ENCODE measurements around the gene MOK. TPM values are rescaled to one million over a fixed set of nuclear protein-coding genes. Genes with fewer than 3 reads are reported as not detected.
A peak's percentile ranks its signal among the peaks of the same experiment; 100 is the strongest.

The MOK gene
- total and polyA plus RNA-seq, 2 of the 4 experiments (the other 2 are of a cell fraction): 16.8 to 48.5 TPM

- Histone ChIP-seq H2BK5ac (ENCODE audit: low read depth, low read length, poor library complexity, severe bottlenecking) (peak overlapping the region; percentile 53), H2AFZ (replicated peaks; ENCODE audit: low read length, poor library complexity) (peak overlapping the region; percentile 18), H3K23ac (ENCODE audit: low read depth, low read length) (0 out of 2 replicates have a peak overlapping the region, but pooled peaks have one; percentile 17), H4K8ac (ENCODE audit: low read depth in 2 of 2, low read length in 2 of 2) (no peak overlapping the region; a peak in 1 of 4 replicates), H3K4me1 (ENCODE audit: control insufficient read depth, insufficient read depth, low read length) (peaks cover 4% of the 10 kb centered on the region; the same call in 1 of the 2 replicates), H3K56ac (ENCODE audit: extremely low read depth, insufficient read depth, low read length) (no peak overlapping the region), H2BK120ac (ENCODE audit: low read depth, low read length) (no peak overlapping the region), H3K27ac (ENCODE audit: insufficient read depth, low read length) (no peak overlapping the region), H3K9ac (ENCODE audit: low read depth, low read length) (no peak overlapping the region), H2AK5ac (ENCODE audit: low read depth, low read length) (peak overlapping the region; percentile 30; the same call in 1 of the 2 replicates), H3K36me3 (ENCODE audit: control insufficient read depth, insufficient read depth, low read length) (peaks cover 9% of the 10 kb centered on the region), H4K91ac (ENCODE audit: insufficient read depth, low read depth, low read length) (no peak overlapping the region), H4K20me1 (ENCODE audit: insufficient read depth, low read length) (peaks cover 5% of the 10 kb centered on the region; the same call in 1 of the 2 replicates), H3K14ac (replicated peaks; ENCODE audit: low read depth, low read length) (peak overlapping the region; percentile 27), H3K18ac (ENCODE audit: low read depth, low read length) (no peak overlapping the region), H3K27me3 (ENCODE audit: control insufficient read depth, insufficient read depth, low read length) (no peaks in the 10 kb centered on the region), H3K9me1 (ENCODE audit: insufficient read depth, low read length) (peaks cover 15% of the 10 kb centered on the region; the same call in 1 of the 2 replicates), H2AK9ac (replicated peaks; ENCODE audit: low read depth, low read length, poor library complexity) (peak overlapping the region; percentile 52), H3K4me2 (ENCODE audit: low read depth, low read length) (no peak overlapping the region; the same call in 1 of the 2 replicates), H3K79me1 (ENCODE audit: low read depth in 1 of 2, low read length in 2 of 2) (peaks cover 13 to 56% of the 10 kb centered on the region in 2 experiments; a peak in 3 of 4 replicates), H2BK15ac (ENCODE audit: low read depth, low read length) (no peak overlapping the region), H2BK20ac (ENCODE audit: low read depth, low read length) (no peak overlapping the region), H4K5ac (ENCODE audit: low read depth, low read length) (no peak overlapping the region), H3K4me3 (ENCODE audit: insufficient read depth, low read depth, low read length) (no peak overlapping the region), H3K4ac (ENCODE audit: low read depth, low read length) (peak overlapping the region; percentile 15), H3K9me3 (ENCODE audit: control insufficient read depth, insufficient read depth, low read length) (no peaks in the 10 kb centered on the region)
- intact Hi-C loops (cut with micrococcal nuclease): no loop called here
- dilution Hi-C loops (cut with HindIII; ENCODE audit: low sequenced_read_pairs, unreplicated experiment): no loop called here
- 83% methylated on average over 2 of the region's 7 CpGs; no CpG with 5 or more reads in 1 of the 2 experiments for WGBS, 2 experiments (ENCODE audit: extremely low coverage in 2 of 2, insufficient read length in 1 of 2)
- DNase-seq: peak; percentile 44
- POLR2A ChIA-PET (ENCODE audit: unreplicated experiment): no interaction called here
- in situ Hi-C loops (cut with MboI; ENCODE audit: low sequenced_read_pairs): no loop called here
- no peak for ATAC-seq (ENCODE audit: low read depth)
- no peak for TF ChIP-seq MXI1 (IDR thresholded peaks at IDR 0.05; ENCODE audit: borderline replicate concordance, low read depth, low read length)
- TF ChIP-seq RFX5 (IDR thresholded peaks at IDR 0.05; ENCODE audit: low read depth, low read length): no peak
- TF ChIP-seq RAD21 (IDR thresholded peaks at IDR 0.05; ENCODE audit: low read length): no peak
- no peak for TF ChIP-seq MAZ (IDR thresholded peaks at IDR 0.05; ENCODE audit: borderline replicate concordance, low read depth, low read length)
- TF ChIP-seq MAFK (IDR thresholded peaks at IDR 0.05; ENCODE audit: low read depth, low read length): no peak
- no peak for TF ChIP-seq CHD1 (IDR thresholded peaks at IDR 0.05; ENCODE audit: low read depth, low read length)
- TF ChIP-seq NFE2L2 (IDR thresholded peaks at IDR 0.05; ENCODE audit: low read depth, low read length): no peak
- TF ChIP-seq BHLHE40 (IDR thresholded peaks at IDR 0.05; ENCODE audit: low read depth, low read length): no peak
- TF ChIP-seq POLR2A (IDR thresholded peaks at IDR 0.05; ENCODE audit: low read depth, low read length): no peak
- TF ChIP-seq ELK1 (IDR thresholded peaks at IDR 0.05; ENCODE audit: borderline replicate concordance, low read depth, low read length): no peak
- TF ChIP-seq CTCF (conservative IDR thresholded peaks at IDR 0.05; ENCODE audit: low read depth, low read length): no peak
- TF ChIP-seq SMC3 (IDR thresholded peaks at IDR 0.05; ENCODE audit: low read depth, low read length): no peak
- no peak for TF ChIP-seq CEBPB (IDR thresholded peaks at IDR 0.05; ENCODE audit: low read depth, low read length)
- no peak for TF ChIP-seq RCOR1 (IDR thresholded peaks at IDR 0.05; ENCODE audit: insufficient replicate concordance, low read length)
- TF ChIP-seq FOS (IDR thresholded peaks at IDR 0.05; ENCODE audit: low read depth, low read length): no peak
- TF ChIP-seq USF2 (IDR thresholded peaks at IDR 0.05; ENCODE audit: low read depth, low read length): no peak
- BruUV-seq (replicated peaks): no TSS peak
- CTCF ChIA-PET: no interaction called here
These were observed 83.9 kb downstream of the MOK start for GRCh38 chr14:102221026-102221425.
